GM12878 (cell line): Measurements from ENCODE around the gene SNRNP35. TPM values are rescaled to one million over a fixed set of nuclear protein-coding genes. Genes with fewer than 3 reads are reported as not detected.

Experiments used
- ATAC-seq: fragments of 200-7000 bp; cut with Tn5 transposase; 3 replicates; pipeline ENCODE4 v1.9.1; 2020; ENCODE audit warnings: mild to moderate bottlenecking, moderate library complexity
- BruUV-seq: library from RNA; stranded (reverse); fragments of 400-500 nt; replicated peaks from 2 replicates; lab custom pipeline; 2021; lab: Mats Ljungman, UMichigan
- CTCF ChIA-PET: fragments of 300-600 bp; sonication (Branson Sonifier 250); formaldehyde crosslinking; extraction: SDS; loops from one replicate; lab custom pipeline; 2021; ENCODE audit warnings: inconsistent platforms; lab: Yijun Ruan, JAX
- POLR2A ChIA-PET: fragments of 350-600 bp; formaldehyde crosslinking; extraction: SDS; loops from one replicate; lab custom pipeline; 2021; ENCODE audit warnings: inconsistent platforms; lab: Charles Lee
- RAD21 ChIA-PET: fragments of 300-600 bp; sonication (Branson Sonifier 250); formaldehyde crosslinking; loops from one replicate; lab custom pipeline; 2023; ENCODE audit warnings: antibody characterized with exemption; ENCODE audit not compliant: unreplicated experiment; lab: Charles Lee
- SMC1A ChIA-PET: fragments of 300-600 bp; sonication (Branson Sonifier 250); formaldehyde crosslinking; loops from one replicate; lab custom pipeline; 2023; ENCODE audit not compliant: unreplicated experiment, uncharacterized antibody; lab: Charles Lee
- DNase-seq: peaks from one replicate; pipeline ENCODE4 v3.0.0-alpha.2; 2011; ENCODE audit warnings: low read depth, low spot score
- FAIRE-seq: peaks from 3 replicates; lab custom pipeline; 2011; peaks lifted over from hg19 to GRCh38; lab: Jason Lieb, UNC
- H2AFZ ChIP-seq: 2 replicates; pipeline ENCODE4 v1.6.0; 2011; ENCODE audit warnings: low read depth, low read length, control low read depth; ENCODE audit not compliant: control insufficient read depth
- H3K27ac ChIP-seq: 2 replicates; pipeline ENCODE4 v1.5.1; 2011; ENCODE audit warnings: control low read depth; ENCODE audit not compliant: control insufficient read depth, insufficient read depth
- H3K27me3 ChIP-seq, 2 experiments: replicated peaks in 1 of 2; 2 replicates each; pipeline versions ENCODE4 v1.6.0 to v1.6.1; 2011; ENCODE audit warnings: low read length in 1 of 2; ENCODE audit not compliant: control insufficient read depth in 2 of 2, insufficient read depth in 2 of 2
- H3K36me3 ChIP-seq, 2 experiments: 2 replicates each; pipeline ENCODE4 v1.5.1; 2011; ENCODE audit warnings: low read length in 1 of 2; ENCODE audit not compliant: control insufficient read depth in 2 of 2, insufficient read depth in 2 of 2
- H3K4me1 ChIP-seq: 2 replicates; pipeline ENCODE4 v1.6.1; 2011; ENCODE audit warnings: mild to moderate bottlenecking, low read length, moderate library complexity, mixed read lengths; ENCODE audit not compliant: control insufficient read depth, insufficient read depth
- H3K4me2 ChIP-seq: 2 replicates; pipeline ENCODE4 v1.6.0; 2011; ENCODE audit warnings: control low read depth; ENCODE audit not compliant: control insufficient read depth, insufficient read depth
- H3K4me3 ChIP-seq: fragments of 200-600 bp; sonication (generic); 2 replicates; pipeline ENCODE4 v1.5.1; 2016
- H3K79me2 ChIP-seq: 2 replicates; pipeline ENCODE4 v1.6.0; 2011; ENCODE audit warnings: low read length; ENCODE audit not compliant: control insufficient read depth, insufficient read depth
- H3K9ac ChIP-seq: 2 replicates; pipeline ENCODE4 v1.8.0; 2011; ENCODE audit warnings: low read length, control low read depth, mixed read lengths; ENCODE audit not compliant: control insufficient read depth, insufficient read depth
- H3K9me3 ChIP-seq: replicated peaks from 3 replicates; pipeline ENCODE4 v1.5.1; 2011; ENCODE audit warnings: mild to moderate bottlenecking, low read length; ENCODE audit not compliant: control insufficient read depth, insufficient read depth
- H4K20me1 ChIP-seq: 2 replicates; pipeline ENCODE4 v1.6.0; 2011; ENCODE audit not compliant: control insufficient read depth, insufficient read depth
- CEBPB ChIP-seq, 2 experiments: fragments of 150-350 bp in 1 of 2; IDR thresholded peaks; 2 replicates each; pipeline ENCODE4 v1.6.1; 2012 to 2014; ENCODE audit warnings: low read depth in 2 of 2, low read length in 2 of 2, borderline replicate concordance in 1 of 2, inconsistent platforms in 1 of 2
- CHD1 ChIP-seq: IDR thresholded peaks from 2 replicates; pipeline ENCODE4 v1.6.1; 2012; ENCODE audit warnings: low read depth, low read length, improper control_type of control experiment
- EED ChIP-seq: sonication (generic); IDR thresholded peaks from 2 replicates; pipeline ENCODE4 v1.6.1; 2016; ENCODE audit warnings: antibody characterized with exemption, low read depth
- LARP7 ChIP-seq: fragments of 450-650 bp; IDR thresholded peaks from 2 replicates; pipeline ENCODE4 v1.6.1; 2017; ENCODE audit warnings: mild to moderate bottlenecking
- NFYA ChIP-seq: IDR thresholded peaks from 2 replicates; pipeline ENCODE4 v1.6.1; 2011; ENCODE audit warnings: low read depth, mild to moderate bottlenecking, low read length, improper control_type of control experiment, borderline replicate concordance
- NR2C2 ChIP-seq: IDR thresholded peaks from 2 replicates; pipeline ENCODE4 v1.6.1; 2011; ENCODE audit warnings: borderline replicate concordance, low read depth; ENCODE audit not compliant: control insufficient read depth, insufficient read length
- PAX8 ChIP-seq: fragments of 450-650 bp; IDR thresholded peaks from 2 replicates; pipeline ENCODE4 v1.6.1; 2017; ENCODE audit warnings: mild to moderate bottlenecking, moderate library complexity
- POU2F2 ChIP-seq: IDR thresholded peaks from 3 replicates; pipeline ENCODE4 v1.6.1; 2011; ENCODE audit warnings: low read depth, mild to moderate bottlenecking, low read length, borderline replicate concordance
- RAD51 ChIP-seq: fragments of 450-650 bp; IDR thresholded peaks from 2 replicates; pipeline ENCODE4 v1.6.1; 2016; ENCODE audit warnings: moderate library complexity, mild to moderate bottlenecking, inconsistent platforms
- RCOR1 ChIP-seq: conservative IDR thresholded peaks from 2 replicates; pipeline ENCODE4 v1.6.1; 2012; ENCODE audit warnings: low read depth, low read length, improper control_type of control experiment
- RFX5 ChIP-seq: IDR thresholded peaks from 2 replicates; pipeline ENCODE4 v1.6.1; 2011; ENCODE audit warnings: low read depth, low read length, improper control_type of control experiment
- SMARCA5 ChIP-seq: fragments of 450-650 bp; IDR thresholded peaks from 2 replicates; pipeline ENCODE4 v1.6.1; 2017; ENCODE audit warnings: mild to moderate bottlenecking
- TBL1XR1 ChIP-seq: IDR thresholded peaks from 2 replicates; pipeline ENCODE4 v1.6.1; 2012; ENCODE audit warnings: low read depth, low read length, improper control_type of control experiment
- ZNF24 ChIP-seq: fragments of 450-650 bp; IDR thresholded peaks from 2 replicates; pipeline ENCODE4 v1.6.1; 2017; ENCODE audit warnings: antibody characterized with exemption, mild to moderate bottlenecking
- WGBS: methylation state at CpG from one replicate; pipeline ENCODE4 v1.1.6; 2016; ENCODE audit warnings: low lambda C conversion rate; ENCODE audit not compliant: insufficient replicate concordance, insufficient coverage; ENCODE audit errors: missing lambda C conversion rate; 5-methylcytosine and 5-hydroxymethylcytosine counted together
- in situ Hi-C: fragments of 300-500 bp; cut with MboI; formaldehyde crosslinking; loops from 9 replicates; pipeline ENCODE4 v1.14.3; 2018; ENCODE audit warnings: mixed read lengths
- intact Hi-C: fragments of 100-400 bp; cut with micrococcal nuclease; formaldehyde crosslinking; loops from one replicate; pipeline ENCODE4 v1.14.2; 2022; ENCODE audit not compliant: unreplicated experiment
- polyA plus RNA-seq, 11 experiments: library from polyadenylated mRNA; depleted of rRNA in 4 of 11; unstranded in 6 of 11; stranded (reverse) in 5 of 11; fragments of >200 nt; fragmentation: Nextera tagmentation in 4 of 11; fragmentation: Illumina TruSeq in 1 of 11; extraction: Ambion mirVana in 4 of 11; extraction: Trizol in 1 of 11; gene quantifications; 1 replicate in 1 of 11; 2 replicates in 10 of 11; pipeline versions ENCODE4 v1.2.1 to v1.2.3, GENCODE V29; 2011 to 2016; ENCODE audit warnings: inconsistent platforms in 2 of 11, missing spikeins in 2 of 11, low read depth in 1 of 11
- total RNA-seq, 4 experiments: library from RNA; depleted of rRNA in 3 of 4; stranded (reverse); fragments of >200 nt in 3 of 4; fragmentation: Illumina TruSeq in 1 of 4; extraction: Trizol in 1 of 4; gene quantifications; 2 replicates each; pipeline versions ENCODE4 v1.2.1 to v1.2.3, GENCODE V29; 2013 to 2021
- TF ChIP-seq, protein P1 (sequence below): IDR thresholded peaks from 2 replicates; pipeline ENCODE4 v1.6.1; 2011; ENCODE audit warnings: mild to moderate bottlenecking, low read depth, low read length, moderate library complexity; ENCODE audit not compliant: insufficient replicate concordance
- TF ChIP-seq, protein P2 (sequence below), 3 experiments: IDR thresholded peaks in 2 of 3; conservative IDR thresholded peaks in 1 of 3; 2 replicates each; pipeline ENCODE4 v1.5.1; 2011; ENCODE audit warnings: low read depth in 3 of 3, low read length in 3 of 3, mild to moderate bottlenecking in 3 of 3, control low read depth in 2 of 3, moderate library complexity in 2 of 3, inconsistent platforms in 1 of 3, mixed read lengths in 1 of 3; ENCODE audit not compliant: control insufficient read depth in 2 of 3, insufficient read depth in 1 of 3; ENCODE audit errors: extremely low read depth in 1 of 3
- TF ChIP-seq, protein P3 (sequence below): IDR thresholded peaks from 2 replicates; pipeline ENCODE4 v1.6.1; 2012; ENCODE audit warnings: mild to moderate bottlenecking, low read depth, low read length
- TF ChIP-seq, protein P4 (sequence below): fragments of 450-650 bp; IDR thresholded peaks from 2 replicates; pipeline ENCODE4 v1.6.1; 2016; ENCODE audit warnings: mild to moderate bottlenecking

The SNRNP35 gene
- total and polyA plus RNA-seq, 10 of the 15 experiments (the other 5 are each of a cell fraction or from before 2014, with no cell fraction given), result 21.6 to 49.6 (median 29.0) TPM

DNA sequence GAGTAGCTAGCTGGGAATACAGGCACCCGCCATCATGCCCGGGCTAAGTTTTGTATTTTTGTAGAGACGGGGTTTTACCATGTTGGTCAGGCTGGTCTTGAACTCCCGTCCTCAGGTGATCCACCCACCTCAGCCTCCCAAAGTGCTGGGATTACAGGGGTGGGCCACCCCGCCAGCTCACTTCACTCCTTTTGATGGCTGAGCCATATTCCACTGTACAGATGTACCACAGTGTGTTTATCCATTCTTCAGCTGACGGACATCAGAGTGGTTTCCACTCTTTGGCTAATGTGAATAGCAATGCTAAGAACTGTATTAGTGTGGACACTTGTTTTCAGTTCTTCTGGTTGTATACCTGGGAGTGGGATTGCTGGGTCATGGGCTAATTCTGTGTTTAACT lies 29.5 kb downstream of the SNRNP35 start:
- FAIRE-seq, result no peak
- in situ Hi-C loops (no loop called here), intact Hi-C loops (no loop called here)
- H3K9ac ChIP-seq, result no peak overlapping the region
- no peaks in the 10 kb centered on the region for H3K9me3 ChIP-seq
- no peaks in the 10 kb centered on the region for H3K4me1 ChIP-seq
- POLR2A ChIA-PET, result no interaction called here
- H3K27ac ChIP-seq, result no peak overlapping the region
- CTCF ChIA-PET, result no interaction called here
- RAD21 ChIA-PET, result no interaction called here
- no TSS peak for BruUV-seq
- TF ChIP-seq, protein P1, sequence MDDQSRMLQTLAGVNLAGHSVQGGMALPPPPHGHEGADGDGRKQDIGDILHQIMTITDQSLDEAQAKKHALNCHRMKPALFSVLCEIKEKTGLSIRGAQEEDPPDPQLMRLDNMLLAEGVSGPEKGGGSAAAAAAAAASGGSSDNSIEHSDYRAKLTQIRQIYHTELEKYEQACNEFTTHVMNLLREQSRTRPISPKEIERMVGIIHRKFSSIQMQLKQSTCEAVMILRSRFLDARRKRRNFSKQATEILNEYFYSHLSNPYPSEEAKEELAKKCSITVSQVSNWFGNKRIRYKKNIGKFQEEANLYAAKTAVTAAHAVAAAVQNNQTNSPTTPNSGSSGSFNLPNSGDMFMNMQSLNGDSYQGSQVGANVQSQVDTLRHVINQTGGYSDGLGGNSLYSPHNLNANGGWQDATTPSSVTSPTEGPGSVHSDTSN, result no peak
- TF ChIP-seq PAX8, result no peak
- no peak for TF ChIP-seq CHD1
- no peak for TF ChIP-seq NR2C2
- no peak for TF ChIP-seq TBL1XR1
- TF ChIP-seq ZNF24, result no peak
- TF ChIP-seq NFYA, result no peak
- no peak for TF ChIP-seq RCOR1
- TF ChIP-seq, protein P2, sequence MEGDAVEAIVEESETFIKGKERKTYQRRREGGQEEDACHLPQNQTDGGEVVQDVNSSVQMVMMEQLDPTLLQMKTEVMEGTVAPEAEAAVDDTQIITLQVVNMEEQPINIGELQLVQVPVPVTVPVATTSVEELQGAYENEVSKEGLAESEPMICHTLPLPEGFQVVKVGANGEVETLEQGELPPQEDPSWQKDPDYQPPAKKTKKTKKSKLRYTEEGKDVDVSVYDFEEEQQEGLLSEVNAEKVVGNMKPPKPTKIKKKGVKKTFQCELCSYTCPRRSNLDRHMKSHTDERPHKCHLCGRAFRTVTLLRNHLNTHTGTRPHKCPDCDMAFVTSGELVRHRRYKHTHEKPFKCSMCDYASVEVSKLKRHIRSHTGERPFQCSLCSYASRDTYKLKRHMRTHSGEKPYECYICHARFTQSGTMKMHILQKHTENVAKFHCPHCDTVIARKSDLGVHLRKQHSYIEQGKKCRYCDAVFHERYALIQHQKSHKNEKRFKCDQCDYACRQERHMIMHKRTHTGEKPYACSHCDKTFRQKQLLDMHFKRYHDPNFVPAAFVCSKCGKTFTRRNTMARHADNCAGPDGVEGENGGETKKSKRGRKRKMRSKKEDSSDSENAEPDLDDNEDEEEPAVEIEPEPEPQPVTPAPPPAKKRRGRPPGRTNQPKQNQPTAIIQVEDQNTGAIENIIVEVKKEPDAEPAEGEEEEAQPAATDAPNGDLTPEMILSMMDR (IDR thresholded peaks at IDR 0.05 in 2 of 3, conservative IDR thresholded peaks at IDR 0.05 in 1 of 3; ENCODE audit: control insufficient read depth in 2 of 3, extremely low read depth in 1 of 3, insufficient read depth in 1 of 3, low read depth in 3 of 3, low read length in 3 of 3), result no peak
- TF ChIP-seq, protein P3, sequence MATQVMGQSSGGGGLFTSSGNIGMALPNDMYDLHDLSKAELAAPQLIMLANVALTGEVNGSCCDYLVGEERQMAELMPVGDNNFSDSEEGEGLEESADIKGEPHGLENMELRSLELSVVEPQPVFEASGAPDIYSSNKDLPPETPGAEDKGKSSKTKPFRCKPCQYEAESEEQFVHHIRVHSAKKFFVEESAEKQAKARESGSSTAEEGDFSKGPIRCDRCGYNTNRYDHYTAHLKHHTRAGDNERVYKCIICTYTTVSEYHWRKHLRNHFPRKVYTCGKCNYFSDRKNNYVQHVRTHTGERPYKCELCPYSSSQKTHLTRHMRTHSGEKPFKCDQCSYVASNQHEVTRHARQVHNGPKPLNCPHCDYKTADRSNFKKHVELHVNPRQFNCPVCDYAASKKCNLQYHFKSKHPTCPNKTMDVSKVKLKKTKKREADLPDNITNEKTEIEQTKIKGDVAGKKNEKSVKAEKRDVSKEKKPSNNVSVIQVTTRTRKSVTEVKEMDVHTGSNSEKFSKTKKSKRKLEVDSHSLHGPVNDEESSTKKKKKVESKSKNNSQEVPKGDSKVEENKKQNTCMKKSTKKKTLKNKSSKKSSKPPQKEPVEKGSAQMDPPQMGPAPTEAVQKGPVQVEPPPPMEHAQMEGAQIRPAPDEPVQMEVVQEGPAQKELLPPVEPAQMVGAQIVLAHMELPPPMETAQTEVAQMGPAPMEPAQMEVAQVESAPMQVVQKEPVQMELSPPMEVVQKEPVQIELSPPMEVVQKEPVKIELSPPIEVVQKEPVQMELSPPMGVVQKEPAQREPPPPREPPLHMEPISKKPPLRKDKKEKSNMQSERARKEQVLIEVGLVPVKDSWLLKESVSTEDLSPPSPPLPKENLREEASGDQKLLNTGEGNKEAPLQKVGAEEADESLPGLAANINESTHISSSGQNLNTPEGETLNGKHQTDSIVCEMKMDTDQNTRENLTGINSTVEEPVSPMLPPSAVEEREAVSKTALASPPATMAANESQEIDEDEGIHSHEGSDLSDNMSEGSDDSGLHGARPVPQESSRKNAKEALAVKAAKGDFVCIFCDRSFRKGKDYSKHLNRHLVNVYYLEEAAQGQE, result no peak
- TF ChIP-seq RAD51, result no peak
- TF ChIP-seq EED, result no peak
- TF ChIP-seq SMARCA5, result no peak
- TF ChIP-seq POU2F2, result no peak
- TF ChIP-seq LARP7, result no peak
- TF ChIP-seq, protein P4, sequence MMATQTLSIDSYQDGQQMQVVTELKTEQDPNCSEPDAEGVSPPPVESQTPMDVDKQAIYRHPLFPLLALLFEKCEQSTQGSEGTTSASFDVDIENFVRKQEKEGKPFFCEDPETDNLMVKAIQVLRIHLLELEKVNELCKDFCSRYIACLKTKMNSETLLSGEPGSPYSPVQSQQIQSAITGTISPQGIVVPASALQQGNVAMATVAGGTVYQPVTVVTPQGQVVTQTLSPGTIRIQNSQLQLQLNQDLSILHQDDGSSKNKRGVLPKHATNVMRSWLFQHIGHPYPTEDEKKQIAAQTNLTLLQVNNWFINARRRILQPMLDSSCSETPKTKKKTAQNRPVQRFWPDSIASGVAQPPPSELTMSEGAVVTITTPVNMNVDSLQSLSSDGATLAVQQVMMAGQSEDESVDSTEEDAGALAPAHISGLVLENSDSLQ, result no peak
- no peak for TF ChIP-seq RFX5
- TF ChIP-seq CEBPB (IDR thresholded peaks at IDR 0.05; ENCODE audit: borderline replicate concordance in 1 of 2, low read depth in 2 of 2, low read length in 2 of 2), result no peak
- H4K20me1 ChIP-seq, result no peaks in the 10 kb centered on the region
- WGBS, result 72% methylated on average over 6 of the region's 6 CpGs
- DNase-seq, result no peak
- no peaks in the 10 kb centered on the region for H3K79me2 ChIP-seq
- H3K27me3 ChIP-seq, result no peaks in the 10 kb centered on the region
- SMC1A ChIA-PET, result no interaction called here
- H3K4me3 ChIP-seq, result no peak overlapping the region
- no peak overlapping the region for H2AFZ ChIP-seq
- H3K4me2 ChIP-seq, result no peak overlapping the region
- ATAC-seq, result no peak
- no peaks in the 10 kb centered on the region for H3K36me3 ChIP-seq
